ENCODE data around the gene FZD10.

- TF ChIP-seq CTCF (IDR thresholded peaks at IDR 0.05) (no peak), EP300 (IDR thresholded peaks at IDR 0.05) (no peak)
Measured at GRCh38 chr12:130196827-130197226, 34.6 kb downstream of the FZD10 start.

Measured in tibial nerve (tissue), 4 donors.